H1 (cell line): ENCODE results near the gene SCAPER. TPM values are rescaled to one million over a fixed set of nuclear protein-coding genes. Genes with fewer than 3 reads are reported as not detected.

Source experiments
- CTCF ChIA-PET: fragments of 300-600 bp; sonication (Branson Sonifier 250); formaldehyde crosslinking; loops from one replicate; lab custom pipeline; 2021; ENCODE audit not compliant: partially characterized antibody; lab: Charles Lee
- POLR2A ChIA-PET: fragments of 300-600 bp; sonication (Branson Sonifier 250); formaldehyde crosslinking; loops from one replicate; lab custom pipeline; 2021; ENCODE audit warnings: inconsistent platforms; ENCODE audit not compliant: partially characterized antibody; lab: Charles Lee
- DNase-seq, 2 experiments: peaks; one replicate each; pipeline versions ENCODE4 v3.0.0 to v3.0.0-alpha.2; 2010 to 2022; ENCODE audit warnings: low spot score in 2 of 2, low read depth in 1 of 2, mixed read lengths in 1 of 2
- FAIRE-seq: peaks from 2 replicates; lab custom pipeline; 2011; peaks lifted over from hg19 to GRCh38; lab: Jason Lieb, UNC
- H2AFZ ChIP-seq: 2 replicates; pipeline ENCODE4 v1.8.1; 2012; ENCODE audit warnings: low read length, inconsistent platforms
- H2AK5ac ChIP-seq: 2 replicates; pipeline ENCODE4 v1.6.1; 2013; ENCODE audit warnings: low read depth, low read length
- H2BK120ac ChIP-seq: replicated peaks from 2 replicates; pipeline ENCODE3; 2013; ENCODE audit warnings: low read depth, low read length, inconsistent platforms
- H2BK12ac ChIP-seq: 2 replicates; pipeline ENCODE4 v1.6.1; 2013; ENCODE audit warnings: low read depth, low read length
- H2BK15ac ChIP-seq: 2 replicates; pipeline ENCODE4 v1.6.1; 2013; ENCODE audit warnings: low read length
- H2BK20ac ChIP-seq: 2 replicates; pipeline ENCODE4 v1.6.1; 2013; ENCODE audit warnings: low read length
- H2BK5ac ChIP-seq: 2 replicates; pipeline ENCODE4 v1.6.1; 2013; ENCODE audit warnings: low read depth, low read length
- H3K14ac ChIP-seq: 2 replicates; pipeline ENCODE4 v1.6.1; 2013; ENCODE audit warnings: inconsistent platforms; ENCODE audit not compliant: insufficient read length
- H3K18ac ChIP-seq: 2 replicates; pipeline ENCODE4 v1.6.1; 2013; ENCODE audit warnings: low read length; ENCODE audit errors: extremely low read depth
- H3K23ac ChIP-seq: 2 replicates; pipeline ENCODE4 v1.6.1; 2013; ENCODE audit warnings: inconsistent platforms; ENCODE audit not compliant: insufficient read length
- H3K23me2 ChIP-seq: 2 replicates; pipeline ENCODE4 v1.6.1; 2013; ENCODE audit warnings: low read depth, low read length
- H3K27ac ChIP-seq: 2 replicates; pipeline ENCODE4 v1.6.1; 2011; ENCODE audit warnings: low read depth, low read length, inconsistent platforms
- H3K27me3 ChIP-seq, 4 experiments: replicated peaks in 1 of 4; 1 replicate in 1 of 4; 2 replicates in 3 of 4; pipeline versions ENCODE4 v1.6.1 to v1.8.1; 2011 to 2013; ENCODE audit warnings: low read length in 3 of 4, mild to moderate bottlenecking in 3 of 4, inconsistent platforms in 2 of 4, mixed read lengths in 2 of 4, moderate library complexity in 1 of 4; ENCODE audit not compliant: control insufficient read depth in 3 of 4, insufficient read depth in 3 of 4; ENCODE audit errors: extremely low read depth in 1 of 4
- H3K36me3 ChIP-seq, 4 experiments: 2 replicates each; pipeline versions ENCODE4 v1.6.1 to v1.8.1; 2011 to 2013; ENCODE audit warnings: mild to moderate bottlenecking in 4 of 4, low read length in 3 of 4, moderate library complexity in 2 of 4, control low read depth in 1 of 4, inconsistent platforms in 1 of 4; ENCODE audit not compliant: insufficient read depth in 4 of 4, control insufficient read depth in 2 of 4
- H3K4ac ChIP-seq: replicated peaks from 2 replicates; pipeline ENCODE3; 2013; ENCODE audit warnings: low read length, low read depth, mixed read lengths, inconsistent platforms; ENCODE audit not compliant: insufficient read length
- H3K4me1 ChIP-seq, 4 experiments: replicated peaks in 1 of 4; 1 replicate in 1 of 4; 2 replicates in 3 of 4; pipeline versions ENCODE4 v1.6.1 to v1.8.1; 2011 to 2013; ENCODE audit warnings: low read length in 3 of 4, inconsistent platforms in 2 of 4, mixed read lengths in 1 of 4; ENCODE audit not compliant: insufficient read depth in 4 of 4, control insufficient read depth in 3 of 4
- H3K4me2 ChIP-seq, 2 experiments: 2 replicates each; pipeline versions ENCODE4 v1.6.1 to v1.8.1; 2011 to 2013; ENCODE audit warnings: low read depth in 2 of 2, low read length in 2 of 2, control low read depth in 1 of 2, inconsistent platforms in 1 of 2, mild to moderate bottlenecking in 1 of 2; ENCODE audit not compliant: insufficient read depth in 1 of 2
- H3K4me3 ChIP-seq, 4 experiments: fragments of 200-600, 300-600 bp in 1 of 4; sonication (generic), shearing (Covaris generic), sonication (Bioruptor Twin) in 1 of 4; 2 replicates each; pipeline versions ENCODE4 v1.5.1 to v1.8.1; 2011 to 2016; ENCODE audit warnings: low read length in 4 of 4, low read depth in 3 of 4, control low read depth in 2 of 4, inconsistent platforms in 2 of 4, mild to moderate bottlenecking in 2 of 4, mixed read lengths in 1 of 4, moderate library complexity in 1 of 4; ENCODE audit not compliant: insufficient read depth in 2 of 4; ENCODE audit errors: extremely low read depth in 1 of 4
- H3K56ac ChIP-seq: replicated peaks from 2 replicates; pipeline ENCODE3; 2013; ENCODE audit warnings: low read depth, mild to moderate bottlenecking, mixed read lengths, low read length, inconsistent platforms; ENCODE audit not compliant: insufficient read length
- H3K79me1 ChIP-seq: 2 replicates; pipeline ENCODE4 v1.6.1; 2013; ENCODE audit warnings: low read depth, low read length, control low read depth
- H3K79me2 ChIP-seq, 2 experiments: 2 replicates each; pipeline versions ENCODE4 v1.6.1 to v1.8.1; 2012 to 2013; ENCODE audit warnings: low read length in 2 of 2, mild to moderate bottlenecking in 2 of 2, inconsistent platforms in 1 of 2; ENCODE audit not compliant: insufficient read depth in 2 of 2, control insufficient read depth in 1 of 2
- H3K9ac ChIP-seq, 4 experiments: replicated peaks in 1 of 4; 1 replicate in 1 of 4; 2 replicates in 3 of 4; pipeline versions ENCODE4 v1.6.1 to v1.8.1; 2011 to 2013; ENCODE audit warnings: low read depth in 3 of 4, low read length in 3 of 4, control low read depth in 2 of 4, mild to moderate bottlenecking in 2 of 4, moderate library complexity in 2 of 4, inconsistent platforms in 1 of 4; ENCODE audit errors: extremely low read depth in 1 of 4
- H3K9me3 ChIP-seq, 2 experiments: 2 replicates each; pipeline versions ENCODE4 v1.6.1 to v1.8.1; 2012 to 2013; ENCODE audit warnings: mild to moderate bottlenecking in 2 of 2, moderate library complexity in 2 of 2, control low read depth in 1 of 2, inconsistent platforms in 1 of 2, low read depth in 1 of 2, low read length in 1 of 2, mixed read lengths in 1 of 2; ENCODE audit not compliant: insufficient read depth in 2 of 2
- H4K20me1 ChIP-seq, 2 experiments: replicated peaks in 1 of 2; 2 replicates each; pipeline versions ENCODE3 to v1.8.1; 2011 to 2013; ENCODE audit warnings: inconsistent platforms in 2 of 2, low read length in 2 of 2, mild to moderate bottlenecking in 1 of 2; ENCODE audit not compliant: insufficient read depth in 2 of 2, control insufficient read depth in 1 of 2
- H4K5ac ChIP-seq: 2 replicates; pipeline ENCODE4 v1.6.1; 2013; ENCODE audit warnings: low read length, low read depth, mixed read lengths, inconsistent platforms; ENCODE audit not compliant: insufficient read length
- H4K8ac ChIP-seq: 2 replicates; pipeline ENCODE4 v1.8.0; 2013; ENCODE audit warnings: mild to moderate bottlenecking, moderate library complexity, low read length, inconsistent platforms; ENCODE audit not compliant: insufficient read depth; ENCODE audit errors: extremely low read depth
- H4K91ac ChIP-seq: replicated peaks from 2 replicates; pipeline ENCODE3; 2013; ENCODE audit warnings: low read length, mixed read lengths, inconsistent platforms; ENCODE audit not compliant: insufficient read length
- ASH2L ChIP-seq: fragments of 200-600, 300-600 bp; sonication (generic); IDR thresholded peaks from one replicate; pipeline ENCODE4 v1.7.1; 2017; ENCODE audit warnings: low read length
- BACH1 ChIP-seq: IDR thresholded peaks from 2 replicates; pipeline ENCODE4 v1.6.1; 2012; ENCODE audit warnings: low read length, improper control_type of control experiment
- SRF ChIP-seq: IDR thresholded peaks from 2 replicates; pipeline ENCODE4 v1.6.1; 2011; ENCODE audit warnings: mild to moderate bottlenecking, low read depth, low read length, moderate library complexity
- WGBS, 2 experiments: shearing (Covaris generic) in 1 of 2; methylation state at CpG; one replicate each; pipeline versions ENCODE4 v1.1.6 to v1.1.7; 2013 to 2015; ENCODE audit warnings: low lambda C conversion rate in 2 of 2, mixed read lengths in 2 of 2, inconsistent platforms in 1 of 2, low coverage in 1 of 2, missing lambda C conversion rate in 1 of 2; ENCODE audit not compliant: insufficient replicate concordance in 2 of 2, insufficient coverage in 1 of 2, insufficient read length in 1 of 2; ENCODE audit errors: extremely low coverage in 1 of 2, missing lambda C conversion rate in 1 of 2; 5-methylcytosine and 5-hydroxymethylcytosine counted together
- polyA plus RNA-seq, 7 experiments: library from polyadenylated mRNA; depleted of rRNA in 3 of 7; stranded (reverse) in 5 of 7; unstranded in 2 of 7; fragments of >200 nt in 5 of 7; fragments of 200-250 nt in 2 of 7; gene quantifications; 1 replicate in 5 of 7; 2 replicates in 1 of 7; 4 replicates in 1 of 7; pipeline versions ENCODE4 v1.2.1 to v1.2.3, GENCODE V29; 2011 to 2013; ENCODE audit warnings: missing spikeins in 2 of 7, mixed read lengths in 2 of 7
- total RNA-seq: library from RNA; stranded (reverse); fragmentation: NEBNext Ultra II Directional; extraction: Animal tissue kit (Norgen Biotek cat#: 25700); gene quantifications from 2 replicates; pipeline ENCODE4 v1.2.1, GENCODE V29; 2021

Gene SCAPER
- total and polyA plus RNA-seq, 2 of the 8 experiments (the other 6 are each of a cell fraction or from before 2014, with no cell fraction given), result 1.6 to 6.8 TPM

DNA sequence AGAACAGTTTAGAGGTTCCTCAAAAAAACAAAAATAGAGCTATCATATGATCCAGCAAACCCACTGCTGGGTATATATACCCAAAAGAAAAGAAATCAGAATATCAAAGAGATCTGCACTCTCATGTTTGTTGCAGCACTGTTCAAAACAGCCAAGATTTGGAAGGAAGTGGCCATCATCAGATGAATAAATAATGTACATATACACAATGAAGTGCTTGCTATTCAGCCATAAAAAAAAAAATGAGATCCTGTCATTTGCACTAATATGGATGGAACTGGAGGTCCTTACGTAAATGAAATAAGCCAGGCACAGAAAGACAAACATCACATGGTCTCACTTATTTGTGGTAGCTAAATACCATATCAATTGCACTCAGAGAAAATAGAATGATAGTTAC is 58.4 kb downstream of the SCAPER start:
- TF ChIP-seq BACH1 (no peak), SRF (no peak), ASH2L (no peak)
- H3K4me2 ChIP-seq, result no peak overlapping the region
- H2BK20ac ChIP-seq, result no peak overlapping the region
- no peak overlapping the region for H2BK15ac ChIP-seq
- H4K8ac ChIP-seq, result no peak overlapping the region
- H2BK12ac ChIP-seq, result no peak overlapping the region
- FAIRE-seq (no peak), DNase-seq (no peak)
- H4K20me1 ChIP-seq, result no peaks in the 10 kb centered on the region
- H4K5ac ChIP-seq, result no peak overlapping the region
- H3K36me3 ChIP-seq, result no peaks in the 10 kb centered on the region
- no peak overlapping the region for H2AK5ac ChIP-seq
- no peaks in the 10 kb centered on the region for H3K27me3 ChIP-seq
- no peak overlapping the region for H3K23ac ChIP-seq
- ChIA-PET CTCF (interaction anchor here (1.3 kb wide), 1 partner anchor 661 kb away, joined by 4 read pairs; no protein-coding TSS in a partner anchor), POLR2A (interaction anchor here (0.6 kb wide), 1 partner anchor 10 kb away, joined by 3 read pairs; no protein-coding TSS in a partner anchor)
- H2AFZ ChIP-seq, result no peak overlapping the region
- no peaks in the 10 kb centered on the region for H3K9me3 ChIP-seq
- H3K9ac ChIP-seq, result no peak overlapping the region
- no peak overlapping the region for H2BK5ac ChIP-seq
- H3K18ac ChIP-seq, result no peak overlapping the region
- no peak overlapping the region for H3K4ac ChIP-seq
- 85% methylated on average over 1 of the region's 1 CpG; no CpG with 5 or more reads in 1 of the 2 experiments for WGBS, 2 experiments
- H3K27ac ChIP-seq, result no peak overlapping the region
- H3K79me2 ChIP-seq, result no peaks in the 10 kb centered on the region
- H2BK120ac ChIP-seq, result no peak overlapping the region
- H3K4me3 ChIP-seq, result no peak overlapping the region
- H4K91ac ChIP-seq, result no peak overlapping the region
- no peaks in the 10 kb centered on the region for H3K79me1 ChIP-seq
- H3K23me2 ChIP-seq, result no peaks in the 10 kb centered on the region
- no peak overlapping the region for H3K56ac ChIP-seq
- no peaks in the 10 kb centered on the region for H3K4me1 ChIP-seq
- no peak overlapping the region for H3K14ac ChIP-seq
